Smooth muscle cell of the coronary artery (primary cell): Measurements from ENCODE around the gene CDC42EP2. TPM values are rescaled to one million over a fixed set of nuclear protein-coding genes. Genes with fewer than 3 reads are reported as not detected.

Experiments used
- total RNA-seq: library from RNA; depleted of rRNA; stranded (reverse); fragments of >200 nt; gene quantifications from 2 replicates; pipeline ENCODE4 v1.2.3, GENCODE V29; 2014; ENCODE audit warnings: low replicate concordance

Gene CDC42EP2
- total RNA-seq, result 8.5 and 17.2 TPM in 2 replicates

DNA sequence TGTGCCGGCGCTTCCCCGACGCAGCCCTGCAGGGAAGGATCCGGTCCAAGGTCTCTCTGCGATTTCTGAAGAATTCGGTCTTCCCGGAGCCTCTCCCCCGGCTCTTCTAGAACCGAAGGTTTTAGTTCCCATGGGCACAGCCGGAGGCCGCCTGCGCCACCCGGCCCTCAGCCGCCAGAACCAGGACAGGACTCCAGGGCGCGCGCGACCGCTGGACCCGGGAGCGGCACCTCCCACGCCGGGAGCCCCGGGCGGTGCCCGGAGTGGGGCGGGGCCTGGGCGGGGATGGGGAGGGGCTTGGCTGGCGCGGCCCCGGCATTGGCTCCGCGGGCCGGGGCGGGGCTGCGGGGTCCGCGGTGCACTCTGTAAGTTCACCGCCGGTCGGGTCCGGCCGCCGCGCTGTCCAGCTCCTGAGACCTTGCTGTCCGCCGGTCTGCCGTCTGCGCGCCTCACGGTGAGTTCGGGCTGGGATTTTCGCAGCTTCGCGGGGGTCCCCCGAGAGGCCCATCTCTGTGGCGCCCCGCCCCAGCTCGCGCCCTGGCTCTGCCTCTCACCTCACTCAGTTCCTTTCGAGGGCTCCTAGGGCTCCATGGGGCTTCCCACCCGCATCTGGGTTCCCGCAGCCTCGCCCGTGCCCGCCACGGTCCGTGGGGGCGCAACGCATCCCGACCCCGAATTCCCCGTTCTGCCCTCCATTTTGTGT is at the start of gene CDC42EP2:
Gene CDC42EP2, plus strand, starts transcription at position 366 of the 703 bp plus-strand sequence. CDS start 6,033 bp downstream, outside the sequence.

GRCh38 chr11:65354265-65355012 is 39.8 kb downstream of the CDC42EP2 start, which contains the start of gene TIGD3:
TSS of gene TIGD3 (plus strand) at chr11:65354751. CDS start at chr11:65355809, 1,058 bp downstream.

Other genes with a start within 250 kb of the CDC42EP2 start
- gene CDCA5, start 230.8 kb upstream of the CDC42EP2 start, total RNA-seq, result 0.35 and 2.2 TPM in 2 replicates
- 21.5 and 40.3 TPM in 2 replicates for gene ZFPL1, start 230.6 kb upstream of the CDC42EP2 start, total RNA-seq
- gene VPS51, start 218.7 kb upstream of the CDC42EP2 start, total RNA-seq, result 215 and 350 TPM in 2 replicates
- 7.6 and 8.8 TPM in 2 replicates for gene TM7SF2, start 203.0 kb upstream of the CDC42EP2 start, total RNA-seq
- gene ZNHIT2, start 197.2 kb upstream of the CDC42EP2 start, total RNA-seq, result 3.0 and 7.5 TPM in 2 replicates
- gene FAU, start 192.7 kb upstream of the CDC42EP2 start, total RNA-seq, result 499 and 518 TPM in 2 replicates
- gene MRPL49, start 192.5 kb upstream of the CDC42EP2 start, total RNA-seq, result 25.4 and 41.2 TPM in 2 replicates
- 11.7 and 19.7 TPM in 2 replicates for gene SYVN1, start 180.3 kb upstream of the CDC42EP2 start, total RNA-seq
- not detected in 2 replicates for gene SPDYC, start 144.6 kb upstream of the CDC42EP2 start, total RNA-seq
- 49.4 and 94.9 TPM in 2 replicates for gene CAPN1, start 132.9 kb upstream of the CDC42EP2 start, total RNA-seq
- gene POLA2, start 52.9 kb upstream of the CDC42EP2 start, total RNA-seq, result 3.4 and 3.9 TPM in 2 replicates
- 19.4 and 27.6 TPM in 2 replicates for gene DPF2, start 19.0 kb downstream of the CDC42EP2 start, total RNA-seq
- gene TIGD3, start 39.9 kb downstream of the CDC42EP2 start, total RNA-seq, result 0.15 TPM in 1 of 2 replicates, not detected in the other
- 1.4 and 2.3 TPM in 2 replicates for gene SLC25A45, start 67.8 kb downstream of the CDC42EP2 start, total RNA-seq
- gene FRMD8, start 71.8 kb downstream of the CDC42EP2 start, total RNA-seq, result 20.6 and 36.7 TPM in 2 replicates
- gene NEAT1, start 107.9 kb downstream of the CDC42EP2 start, total RNA-seq, result 109 and 295 TPM in 2 replicates
- 5,186 and 7,371 TPM in 2 replicates for gene MALAT1, start 184.2 kb downstream of the CDC42EP2 start, total RNA-seq
- gene SCYL1, start 210.2 kb downstream of the CDC42EP2 start, total RNA-seq, result 81.3 and 110 TPM in 2 replicates
- 30.2 and 64.4 TPM in 2 replicates for gene LTBP3, start 243.5 kb downstream of the CDC42EP2 start, total RNA-seq